ENCODE measurements around the gene PRMT5.
"Not testable (repeated sequence)": the region's sequence is repeated elsewhere in the genome, so short reads cannot be mapped to it uniquely, and the experiment has no call there.

The PRMT5 gene

GRCh38 chr14:22929104-22929960 is at the start of gene PRMT5:
Gene PRMT5, minus strand, starts transcription at chr14:22929376. Its CDS starts 15 bp downstream, at chr14:22929361.
- no peaks in the 10 kb centered on the region for H3K9me3 Mint-ChIP-seq
- H3K4me1 Mint-ChIP-seq (ENCODE audit: low read depth), result peaks cover 42% of the 10 kb centered on the region
- peaks cover 11% of the 10 kb centered on the region for H3K36me3 Mint-ChIP-seq (ENCODE audit: low read depth)
- H3K27ac Mint-ChIP-seq, result no peak within 1 kb of the TSS
- DNase-seq, result peak; percentile 98
- no peaks in the 10 kb centered on the region for H3K27me3 Mint-ChIP-seq
- H3K4me3 Mint-ChIP-seq, result no peak within 1 kb of the TSS

DNA sequence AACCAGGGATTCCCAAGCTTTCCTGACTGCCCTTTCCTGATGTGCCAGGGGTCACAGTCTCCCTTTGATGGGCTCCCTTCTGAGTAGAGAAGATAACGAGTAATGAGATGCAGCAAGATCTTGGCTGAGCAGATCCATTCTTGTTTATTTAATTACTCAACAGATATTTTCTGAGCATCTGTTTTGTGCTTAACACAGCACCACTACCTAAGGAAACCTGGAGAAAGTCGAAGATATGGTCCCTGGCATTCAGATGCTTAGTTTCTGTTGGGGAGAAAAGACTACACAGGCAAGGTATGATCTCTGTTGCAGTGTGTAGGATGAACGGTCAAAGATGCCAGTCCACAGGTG is 49.3 kb upstream of the PRMT5 start:
- H3K4me3 Mint-ChIP-seq, result no peak overlapping the region
- no peak for DNase-seq
- peaks cover 3% of the 10 kb centered on the region for H3K27me3 Mint-ChIP-seq
- peaks cover 7% of the 10 kb centered on the region for H3K4me1 Mint-ChIP-seq (ENCODE audit: low read depth)
- no peaks in the 10 kb centered on the region for H3K36me3 Mint-ChIP-seq (ENCODE audit: low read depth)
- no peaks in the 10 kb centered on the region for H3K9me3 Mint-ChIP-seq
- no peak overlapping the region for H3K27ac Mint-ChIP-seq

- Mint-ChIP-seq H3K27ac (no peak overlapping the region), H3K36me3 (ENCODE audit: low read depth) (no peaks in the 10 kb centered on the region), H3K9me3 (no peaks in the 10 kb centered on the region), H3K4me3 (no peak overlapping the region), H3K27me3 (peaks cover 3% of the 10 kb centered on the region), H3K4me1 (ENCODE audit: low read depth) (peaks cover 7% of the 10 kb centered on the region)
- DNase-seq, result no peak
Observed at GRCh38 chr14:22977684-22978486, 48.7 kb upstream of the PRMT5 start.

DNA sequence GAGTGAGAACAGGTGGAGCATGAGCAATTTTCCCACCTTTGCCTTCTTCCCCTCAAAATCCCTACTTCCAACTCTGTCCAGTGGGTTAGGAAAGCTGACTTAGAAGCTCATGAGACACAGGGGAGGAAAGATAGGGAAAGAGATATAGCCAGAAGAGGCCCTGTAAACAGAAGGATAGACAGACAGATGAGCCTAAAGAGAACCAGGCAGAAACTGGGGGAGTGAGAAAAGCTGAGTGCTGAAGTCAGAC is 48.2 kb upstream of the PRMT5 start:
- Mint-ChIP-seq H3K27ac (no peak overlapping the region), H3K4me3 (no peak overlapping the region)
- DNase-seq, result no peak

DNA sequence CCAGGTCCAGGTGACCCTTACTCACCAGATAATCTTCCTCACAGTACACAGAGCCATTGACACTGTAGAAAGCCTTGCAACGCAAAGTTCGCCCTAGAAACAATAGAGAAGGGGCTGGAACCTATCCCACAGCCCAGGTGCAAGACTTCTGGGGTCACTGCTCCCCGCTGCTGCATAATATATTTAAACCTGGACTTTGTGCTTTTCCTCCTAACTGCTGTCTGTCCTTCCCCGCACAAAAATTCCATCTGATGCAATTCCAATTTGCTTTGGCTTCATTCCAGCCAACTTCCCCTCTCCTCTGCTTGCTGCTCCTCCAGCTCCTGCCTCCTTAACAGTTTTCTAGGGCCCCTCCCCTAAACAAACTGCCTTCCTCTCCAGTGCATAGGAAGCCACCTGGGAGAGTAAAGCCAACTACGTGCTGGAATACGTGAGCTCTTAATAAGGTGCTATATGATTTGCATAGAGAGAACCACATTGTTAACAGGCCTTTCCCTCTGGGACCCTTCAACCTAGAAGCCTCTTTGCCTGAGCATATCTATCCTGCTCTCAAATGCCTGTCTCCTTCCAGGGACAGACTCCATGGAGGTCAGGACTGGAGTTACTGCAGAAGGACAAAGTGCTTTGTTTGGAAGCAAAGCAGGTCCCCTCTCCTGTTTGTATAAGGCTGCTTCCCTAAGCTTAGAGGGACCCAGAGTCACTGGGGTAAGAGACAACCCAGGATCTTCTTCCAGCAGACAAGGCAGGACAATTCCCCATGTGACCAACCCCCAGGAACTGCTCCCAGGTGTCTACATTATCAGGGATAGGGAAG is 47.7 kb upstream of the PRMT5 start:
- Mint-ChIP-seq H3K4me3 (no peak overlapping the region), H3K9me3 (no peaks in the 10 kb centered on the region), H3K4me1 (ENCODE audit: low read depth) (peaks cover 7% of the 10 kb centered on the region), H3K36me3 (ENCODE audit: low read depth) (no peaks in the 10 kb centered on the region), H3K27me3 (peaks cover 3% of the 10 kb centered on the region), H3K27ac (no peak overlapping the region)
- DNase-seq, result no peak

More for the DNA sequence above, 48.2 kb upstream of the PRMT5 start:
- Mint-ChIP-seq H3K36me3 (ENCODE audit: low read depth) (no peaks in the 10 kb centered on the region), H3K9me3 (no peaks in the 10 kb centered on the region), H3K4me1 (ENCODE audit: low read depth) (peaks cover 7% of the 10 kb centered on the region), H3K27me3 (peaks cover 3% of the 10 kb centered on the region)

- Mint-ChIP-seq H3K9me3 (no peaks in the 10 kb centered on the region), H3K4me1 (ENCODE audit: low read depth) (peaks cover 3% of the 10 kb centered on the region), H3K27ac (no peak overlapping the region), H3K27me3 (no peaks in the 10 kb centered on the region), H3K36me3 (ENCODE audit: low read depth) (no peaks in the 10 kb centered on the region), H3K4me3 (no peak overlapping the region)
- DNase-seq, result no peak
Observed at GRCh38 chr14:22974530-22975313, 45.5 kb upstream of the PRMT5 start.

- no peaks in the 10 kb centered on the region for H3K9me3 Mint-ChIP-seq
- H3K36me3 Mint-ChIP-seq (ENCODE audit: low read depth), result no peaks in the 10 kb centered on the region
- H3K4me1 Mint-ChIP-seq (ENCODE audit: low read depth), result peaks cover 2% of the 10 kb centered on the region
- peak; percentile 39 for DNase-seq
- no peak overlapping the region for H3K4me3 Mint-ChIP-seq
- H3K27me3 Mint-ChIP-seq, result no peaks in the 10 kb centered on the region
- H3K27ac Mint-ChIP-seq, result no peak overlapping the region
Observed at GRCh38 chr14:22973217-22974032, 44.2 kb upstream of the PRMT5 start.

DNA sequence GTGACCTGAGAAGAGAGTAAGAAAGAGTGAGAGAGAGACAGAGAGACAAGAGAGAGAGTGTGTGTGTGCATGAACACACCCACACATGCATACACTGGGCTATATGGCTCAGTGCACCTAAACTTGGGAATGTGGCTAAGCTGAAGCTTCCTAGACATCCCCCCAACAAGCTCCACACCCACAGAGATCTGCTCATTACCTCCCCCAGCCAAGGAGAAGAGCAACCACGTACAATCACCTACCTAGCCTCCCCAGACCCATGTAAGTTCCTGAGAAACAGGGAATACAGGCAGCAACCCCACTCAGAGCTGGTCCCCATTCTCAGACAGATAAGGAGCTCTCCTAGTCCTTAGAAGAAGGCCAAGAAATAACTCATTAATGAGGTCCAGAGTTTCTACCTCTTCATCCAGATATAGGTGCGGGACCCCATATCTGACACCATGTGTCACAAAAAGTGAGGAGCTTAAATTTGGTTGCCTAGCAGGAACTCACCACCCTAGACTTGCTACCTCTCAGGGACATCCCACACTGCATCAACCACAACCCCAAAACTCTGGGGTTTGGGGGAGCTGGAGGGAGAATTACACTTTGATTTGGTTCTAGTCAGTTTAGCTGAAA is 43.2 kb upstream of the PRMT5 start:
- Mint-ChIP-seq H3K4me3 (no peak overlapping the region), H3K27me3 (no peaks in the 10 kb centered on the region), H3K4me1 (ENCODE audit: low read depth) (peaks cover 2% of the 10 kb centered on the region), H3K36me3 (ENCODE audit: low read depth) (no peaks in the 10 kb centered on the region), H3K27ac (no peak overlapping the region), H3K9me3 (no peaks in the 10 kb centered on the region)
- DNase-seq, result no peak

- no peak overlapping the region for H3K27ac Mint-ChIP-seq
- no peaks in the 10 kb centered on the region for H3K36me3 Mint-ChIP-seq (ENCODE audit: low read depth)
- no peak overlapping the region for H3K4me3 Mint-ChIP-seq
- no peaks in the 10 kb centered on the region for H3K9me3 Mint-ChIP-seq
- H3K27me3 Mint-ChIP-seq, result no peaks in the 10 kb centered on the region
- peaks cover 2% of the 10 kb centered on the region for H3K4me1 Mint-ChIP-seq (ENCODE audit: low read depth)
- no peak for DNase-seq
Observed at GRCh38 chr14:22971152-22971551, 42.0 kb upstream of the PRMT5 start.

- Mint-ChIP-seq H3K4me3 (no peak overlapping the region), H3K27me3 (no peaks in the 10 kb centered on the region), H3K9me3 (no peaks in the 10 kb centered on the region), H3K27ac (no peak overlapping the region), H3K4me1 (ENCODE audit: low read depth) (peaks cover 2% of the 10 kb centered on the region), H3K36me3 (ENCODE audit: low read depth) (no peaks in the 10 kb centered on the region)
- DNase-seq, result no peak
Observed at GRCh38 chr14:22966783-22967269, 37.6 kb upstream of the PRMT5 start.

- not testable (repeated sequence) for H3K9me3 Mint-ChIP-seq; DNase-seq; H3K36me3 Mint-ChIP-seq (ENCODE audit: low read depth); H3K4me3 Mint-ChIP-seq; H3K4me1 Mint-ChIP-seq (ENCODE audit: low read depth); H3K27me3 Mint-ChIP-seq; H3K27ac Mint-ChIP-seq
Observed at GRCh38 chr14:22965916-22966782, 37.0 kb upstream of the PRMT5 start.

GRCh38 chr14:22962061-22962676 is 33.0 kb upstream of the PRMT5 start:
- Mint-ChIP-seq H3K9me3 (no peaks in the 10 kb centered on the region), H3K27ac (no peak overlapping the region), H3K36me3 (ENCODE audit: low read depth) (no peaks in the 10 kb centered on the region), H3K4me3 (no peak overlapping the region), H3K27me3 (no peaks in the 10 kb centered on the region), H3K4me1 (ENCODE audit: low read depth) (peaks cover 5% of the 10 kb centered on the region)
- DNase-seq, result no peak

Measured in activated T-cell treated with anti-CD3 and anti-CD28 coated beads, Interleukin-2, amount 50 U/mL, for 24 hours (primary cell).